ENCODE results near the gene GTF3C1. TPM values are rescaled to one million over a fixed set of nuclear protein-coding genes. Genes with fewer than 3 reads are reported as not detected.

Gene GTF3C1
- total and polyA plus RNA-seq, 2 of the 8 experiments (the other 6 are each of a cell fraction or from before 2014, with no cell fraction given) = 89.3 to 126 TPM

DNA sequence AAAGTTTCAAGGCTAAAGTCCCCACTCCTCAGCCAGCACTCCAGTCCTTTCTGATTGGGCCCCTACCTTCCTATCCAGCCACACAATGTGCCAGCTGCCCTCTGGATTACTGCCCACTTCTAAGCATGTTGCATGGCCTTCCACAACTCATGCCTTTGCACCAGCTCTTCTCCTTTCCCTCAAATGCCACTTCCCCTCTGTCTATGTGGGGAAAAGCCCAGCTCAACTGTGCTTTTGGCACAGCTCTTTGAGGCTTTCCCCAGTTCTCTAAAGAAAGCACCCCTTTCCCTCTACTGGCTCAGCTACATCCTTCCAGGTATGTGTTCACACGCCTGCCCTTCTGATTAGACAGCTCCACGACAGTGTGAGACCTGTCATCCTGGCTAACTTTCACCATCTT is 18.5 kb downstream of the GTF3C1 start:
- H3K4me2 ChIP-seq (ENCODE audit: insufficient read depth in 1 of 2, low read depth in 2 of 2, low read length in 2 of 2) = no peak overlapping the region
- H3K27me3 ChIP-seq (replicated peaks in 1 of 4; ENCODE audit: control insufficient read depth in 3 of 4, extremely low read depth in 1 of 4, insufficient read depth in 3 of 4, low read length in 3 of 4) = no peaks in the 10 kb centered on the region
- no peaks in the 10 kb centered on the region for H3K9me3 ChIP-seq (ENCODE audit: insufficient read depth in 2 of 2, low read depth in 1 of 2, low read length in 1 of 2)
- no peak overlapping the region for H3K4ac ChIP-seq (replicated peaks; ENCODE audit: insufficient read length, low read depth, low read length)
- no peak overlapping the region for H3K18ac ChIP-seq (ENCODE audit: extremely low read depth, low read length)
- no peak overlapping the region for H3K14ac ChIP-seq (ENCODE audit: insufficient read length)
- no peak overlapping the region for H4K91ac ChIP-seq (replicated peaks; ENCODE audit: insufficient read length, low read length)
- no peak overlapping the region for H2BK120ac ChIP-seq (replicated peaks; ENCODE audit: low read depth, low read length)
- ChIA-PET POLR2A (ENCODE audit: partially characterized antibody) (no interaction called here), CTCF (ENCODE audit: partially characterized antibody) (interaction anchor here (5.5 kb wide), 1 partner anchor 16 kb away, joined by 27 read pairs; no protein-coding TSS in a partner anchor)
- H3K56ac ChIP-seq (replicated peaks; ENCODE audit: insufficient read length, low read depth, low read length) = no peak overlapping the region
- no peak for DNase-seq (ENCODE audit: low read depth in 1 of 2, low spot score in 2 of 2)
- no peak overlapping the region for H4K5ac ChIP-seq (ENCODE audit: insufficient read length, low read depth, low read length)
- no peak overlapping the region for H2BK15ac ChIP-seq (ENCODE audit: low read length)
- H3K9ac ChIP-seq (replicated peaks in 1 of 4; ENCODE audit: extremely low read depth in 1 of 4, low read depth in 3 of 4, low read length in 3 of 4) = no peak overlapping the region
- H3K23ac ChIP-seq (ENCODE audit: insufficient read length) = no peak overlapping the region
- peaks cover 0 to 6% of the 10 kb centered on the region in 2 experiments for H4K20me1 ChIP-seq (replicated peaks in 1 of 2; ENCODE audit: control insufficient read depth in 1 of 2, insufficient read depth in 2 of 2, low read length in 2 of 2)
- H3K79me1 ChIP-seq (ENCODE audit: low read depth, low read length) = no peaks in the 10 kb centered on the region; the same call in none of the 2 replicates
- no peaks in the 10 kb centered on the region for H3K79me2 ChIP-seq (ENCODE audit: control insufficient read depth in 1 of 2, insufficient read depth in 2 of 2, low read length in 2 of 2)
- H3K36me3 ChIP-seq (ENCODE audit: control insufficient read depth in 2 of 4, insufficient read depth in 4 of 4, low read length in 3 of 4) = peaks cover 27 to 85% (median 68%) of the 10 kb centered on the region in 4 experiments
- H3K23me2 ChIP-seq (ENCODE audit: low read depth, low read length) = no peaks in the 10 kb centered on the region
- H2BK5ac ChIP-seq (ENCODE audit: low read depth, low read length) = no peak overlapping the region
- 92% methylated on average over 2 of the region's 2 CpGs; no CpG with 5 or more reads in 1 of the 2 experiments for WGBS, 2 experiments (ENCODE audit: extremely low coverage in 1 of 2, insufficient coverage in 1 of 2, insufficient read length in 1 of 2, insufficient replicate concordance in 2 of 2, low coverage in 1 of 2, low lambda C conversion rate in 2 of 2, missing lambda C conversion rate in 1 of 2)
- H3K4me1 ChIP-seq (replicated peaks in 1 of 4; ENCODE audit: control insufficient read depth in 3 of 4, insufficient read depth in 4 of 4, low read length in 3 of 4) = no peaks in the 10 kb centered on the region
- no peak overlapping the region for H3K4me3 ChIP-seq (ENCODE audit: extremely low read depth in 1 of 4, insufficient read depth in 2 of 4, low read depth in 3 of 4, low read length in 4 of 4)
- H2AFZ ChIP-seq (ENCODE audit: low read length) = no peak overlapping the region
- H2AK5ac ChIP-seq (ENCODE audit: low read depth, low read length) = no peak overlapping the region
- no peak overlapping the region for H3K27ac ChIP-seq (ENCODE audit: low read depth, low read length)
- no peak overlapping the region for H2BK12ac ChIP-seq (ENCODE audit: low read depth, low read length)
- FAIRE-seq = no peak
- H2BK20ac ChIP-seq (ENCODE audit: low read length) = no peak overlapping the region
- H4K8ac ChIP-seq (ENCODE audit: extremely low read depth, insufficient read depth, low read length) = no peak overlapping the region
- TF ChIP-seq POLR2AphosphoS5 (IDR thresholded peaks at IDR 0.05; ENCODE audit: low read depth, low read length) (no peak), CBX8 (IDR thresholded peaks at IDR 0.05; ENCODE audit: borderline replicate concordance, low read depth, low read length) (no peak), KDM1A (IDR thresholded peaks at IDR 0.05; ENCODE audit: borderline replicate concordance, low read length) (no peak), SIRT6 (IDR thresholded peaks at IDR 0.05; ENCODE audit: low read length) (no peak), SP2 (IDR thresholded peaks at IDR 0.05; ENCODE audit: low read length) (no peak), ASH2L (IDR thresholded peaks at IDR 0.05; ENCODE audit: low read length) (no peak)
